GM15510 (cell line): Measurements from ENCODE around the gene SUGCT.

Experiments used
- POLR2A ChIP-seq: IDR thresholded peaks from 3 replicates; pipeline ENCODE4 v1.6.1; 2011; ENCODE audit warnings: borderline replicate concordance; ENCODE audit not compliant: insufficient read length; ENCODE audit errors: extremely low read depth

Gene SUGCT

DNA sequence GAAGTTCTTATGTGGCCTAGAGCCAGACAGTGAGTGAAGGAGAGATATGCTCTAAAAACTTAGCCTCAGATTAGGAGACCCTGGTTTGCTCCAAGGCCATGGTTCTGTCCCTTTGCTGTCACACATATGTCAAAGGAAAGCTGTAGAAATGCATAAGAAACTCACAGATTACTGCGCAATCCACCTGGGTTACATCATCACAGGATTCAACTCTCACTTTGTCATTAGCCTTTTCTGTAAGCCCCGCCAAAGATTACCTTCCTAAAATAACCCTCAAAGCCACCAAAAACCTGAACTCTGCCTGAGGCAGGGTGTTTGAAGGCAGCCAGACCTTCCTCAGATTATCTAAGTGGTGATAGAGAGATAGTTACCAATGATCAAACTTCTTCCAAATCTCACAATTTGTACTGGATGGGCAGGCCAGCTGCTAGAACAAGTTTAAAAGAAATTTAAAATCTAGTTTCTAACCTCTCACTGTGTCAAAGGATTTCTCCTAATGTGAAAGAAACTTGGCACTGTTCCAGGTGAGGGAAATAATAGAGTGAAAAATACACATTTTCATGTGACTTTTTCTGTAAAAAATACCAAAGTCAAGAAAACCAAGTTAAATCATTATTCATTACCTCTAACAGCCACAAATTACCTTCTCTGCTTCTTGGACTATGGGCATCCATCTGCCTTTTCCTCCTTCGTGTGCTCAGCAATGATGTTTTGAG lies 567.2 kb downstream of the SUGCT start:
- no peak for TF ChIP-seq POLR2A

DNA sequence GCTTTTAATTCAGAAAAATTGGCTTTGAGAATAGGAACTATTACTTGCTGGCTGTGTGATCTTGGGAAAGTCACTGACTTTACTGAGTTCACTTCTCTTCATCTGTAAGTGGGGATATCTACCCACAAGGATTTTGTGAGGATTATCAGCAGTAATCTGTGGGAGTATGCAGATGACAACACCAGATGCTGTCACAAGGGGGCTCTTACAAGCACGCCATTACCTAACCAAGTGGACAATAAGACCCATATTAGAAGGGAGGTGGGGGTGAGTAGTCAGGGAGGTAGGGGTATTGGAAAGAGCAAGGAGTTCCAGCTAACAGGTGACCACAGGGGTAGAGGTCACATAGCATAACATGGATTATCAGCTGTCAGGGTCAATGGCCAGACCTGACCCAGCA lies 569.4 kb downstream of the SUGCT start:
- TF ChIP-seq POLR2A, result no peak

DNA sequence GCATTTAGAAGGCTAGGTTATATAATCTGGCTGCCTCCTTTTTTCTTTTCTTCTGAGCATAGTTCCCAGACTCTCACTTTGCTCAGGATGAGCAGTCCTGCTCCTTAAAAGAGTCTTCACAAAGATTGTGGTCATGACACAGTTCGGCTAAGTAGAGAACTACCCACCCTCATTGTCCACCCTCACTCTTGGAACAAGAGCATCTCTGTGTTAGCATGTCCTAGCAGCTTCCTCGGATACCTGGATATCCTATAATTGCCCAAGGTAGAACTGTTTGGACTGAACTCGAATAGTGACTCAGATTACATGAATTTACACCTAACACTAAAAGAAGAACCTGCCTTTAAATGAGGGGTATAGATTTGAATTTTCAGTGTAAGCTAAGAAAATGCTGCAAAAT lies 572.0 kb downstream of the SUGCT start:
- no peak for TF ChIP-seq POLR2A

DNA sequence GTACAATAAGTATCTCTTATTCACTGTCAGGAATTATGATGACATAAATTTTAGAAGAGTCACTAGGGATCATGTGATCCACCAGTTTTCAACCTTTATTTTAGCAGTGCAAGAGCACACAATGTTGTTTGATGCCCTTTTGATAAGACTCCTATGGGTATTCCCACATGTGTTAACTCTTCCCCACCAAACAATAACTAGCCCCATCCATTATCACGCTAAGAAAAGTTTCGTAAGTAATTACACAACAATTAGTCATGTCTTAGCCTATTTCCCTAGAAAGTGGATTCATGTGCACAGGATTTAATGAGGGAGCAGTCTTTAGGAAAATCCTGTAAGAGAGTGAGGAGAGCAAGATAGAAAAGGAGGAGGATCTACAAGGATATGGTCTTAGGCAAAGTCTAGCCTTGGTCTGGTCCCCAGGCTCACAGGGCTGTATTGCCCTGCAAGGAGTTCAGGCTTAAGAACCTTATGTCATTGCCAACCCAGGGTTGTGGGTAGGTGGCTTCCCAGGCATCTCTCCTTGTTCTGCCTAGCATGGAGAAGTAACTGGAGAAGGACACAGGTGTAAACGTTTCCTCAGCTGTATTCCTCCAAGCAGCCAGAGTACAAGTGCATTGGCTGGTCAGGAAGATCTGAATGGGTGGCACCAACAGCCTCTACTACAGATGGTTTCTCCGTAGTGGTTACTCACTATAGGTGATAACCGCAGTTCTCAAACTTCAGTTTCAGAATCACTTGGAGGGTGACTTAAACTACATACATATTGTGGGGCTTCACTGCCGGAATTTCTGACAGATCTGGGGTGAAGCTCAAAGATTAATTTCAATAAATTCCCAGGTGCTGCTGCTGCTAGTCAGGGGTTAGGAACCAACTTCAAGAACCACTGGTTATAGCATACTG lies 574.5 kb downstream of the SUGCT start:
- no peak for TF ChIP-seq POLR2A

DNA sequence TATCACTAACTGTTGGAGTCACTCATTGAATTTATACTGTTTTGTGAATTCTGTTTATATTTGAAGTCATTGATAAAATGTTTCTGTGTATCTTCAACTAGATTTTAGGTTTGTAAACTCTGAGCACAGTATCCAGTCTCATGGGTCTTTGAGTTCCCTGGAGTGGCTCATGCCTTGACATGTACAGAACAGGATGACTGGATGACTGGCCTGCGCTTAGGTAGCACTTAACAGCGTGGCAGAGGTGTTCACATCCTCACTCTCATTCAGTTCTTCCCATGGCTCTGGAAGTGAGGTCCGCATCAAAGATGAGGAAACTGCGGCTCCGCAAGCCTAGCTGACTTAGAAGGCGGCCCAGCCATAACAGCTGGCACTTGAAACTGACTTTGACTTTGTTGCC lies 576.9 kb downstream of the SUGCT start:
- no peak for TF ChIP-seq POLR2A

DNA sequence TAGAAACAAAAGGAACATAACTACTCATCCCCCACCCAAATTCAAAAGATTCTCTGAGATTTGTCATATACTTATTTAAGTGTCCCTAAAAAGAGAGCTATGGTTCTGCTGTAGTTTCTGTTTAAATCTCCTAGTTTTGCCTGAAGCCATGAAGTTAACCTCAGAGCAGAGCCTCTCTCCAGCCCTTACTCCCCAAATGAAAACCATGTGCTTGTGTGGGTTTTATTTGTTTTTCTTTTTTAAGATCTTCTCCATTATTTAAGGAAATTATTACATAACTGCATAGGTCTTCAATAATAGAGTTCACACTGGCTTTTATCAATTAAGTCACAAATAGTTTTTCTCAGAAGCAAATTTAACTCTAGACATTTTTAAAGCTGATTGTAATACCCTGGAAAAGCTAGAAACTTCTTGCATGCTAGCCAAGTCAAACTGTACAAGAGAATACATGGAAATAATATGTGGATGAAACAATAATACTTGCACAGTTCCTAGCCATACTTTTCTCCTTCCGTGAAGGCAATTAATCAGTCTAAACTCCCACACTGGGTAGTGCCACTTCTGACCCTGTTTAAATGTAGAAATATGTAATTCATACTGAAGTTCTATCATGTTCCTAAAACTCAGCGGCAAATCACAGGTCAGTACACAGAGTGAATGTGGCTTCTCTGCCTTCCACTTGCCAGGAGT lies 579.7 kb downstream of the SUGCT start:
- no peak for TF ChIP-seq POLR2A

DNA sequence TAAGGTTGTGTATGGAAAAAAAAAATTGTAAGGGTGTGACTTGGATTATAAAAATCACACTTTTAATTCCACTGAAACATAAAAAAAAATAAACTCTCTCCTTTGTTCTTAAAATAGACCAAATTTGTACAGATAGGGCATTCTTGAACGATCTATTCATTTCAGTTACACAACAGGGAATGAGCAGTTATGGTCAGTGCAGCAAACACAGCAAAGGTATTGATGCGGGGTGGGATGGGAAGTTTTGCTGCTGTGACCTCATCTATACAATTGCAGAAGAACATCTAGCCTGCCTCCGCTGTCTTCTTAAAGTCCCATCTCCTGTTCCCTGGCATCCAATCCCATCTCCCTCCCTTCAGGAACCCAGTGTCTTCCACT lies 580.2 kb downstream of the SUGCT start:
- TF ChIP-seq POLR2A, result no peak

DNA sequence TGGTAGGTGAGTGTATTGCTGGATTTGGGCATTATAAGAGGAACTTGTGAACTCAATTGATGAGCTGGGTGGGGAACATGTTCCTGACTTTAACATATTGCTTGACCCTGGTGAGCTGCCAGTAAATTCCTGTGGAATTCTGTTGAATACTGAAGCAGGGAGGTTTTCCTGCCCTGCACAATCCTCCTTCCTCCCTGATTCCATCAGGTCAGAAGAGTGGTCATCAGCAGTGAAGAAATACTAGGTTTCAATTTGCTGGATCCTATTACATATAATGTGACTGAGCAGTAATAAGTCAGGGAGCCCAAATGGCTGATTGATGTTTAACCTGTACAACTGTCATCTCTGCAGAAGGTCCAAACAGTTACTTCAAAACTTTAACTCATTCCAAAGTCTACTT lies 581.2 kb downstream of the SUGCT start:
- no peak for TF ChIP-seq POLR2A

DNA sequence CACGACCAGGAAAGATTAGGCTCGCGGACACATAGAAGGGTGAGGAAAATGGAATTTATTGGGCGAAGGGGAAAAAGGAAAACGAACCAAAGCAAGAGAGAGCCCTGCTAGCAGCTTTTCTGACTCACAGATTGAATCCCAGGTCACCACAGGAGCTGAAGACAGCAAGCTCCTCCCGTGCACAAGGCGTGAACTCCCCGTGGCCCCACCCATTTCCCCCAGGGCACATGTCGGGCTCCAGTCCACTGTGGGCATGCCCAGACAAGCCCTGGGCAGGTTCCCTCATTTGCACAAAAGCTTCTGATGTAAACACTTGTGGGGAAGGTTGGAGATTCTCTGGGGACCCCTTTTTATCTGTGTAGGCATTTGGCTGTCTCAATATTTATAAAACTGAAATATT lies 582.4 kb downstream of the SUGCT start:
- TF ChIP-seq POLR2A, result no peak

DNA sequence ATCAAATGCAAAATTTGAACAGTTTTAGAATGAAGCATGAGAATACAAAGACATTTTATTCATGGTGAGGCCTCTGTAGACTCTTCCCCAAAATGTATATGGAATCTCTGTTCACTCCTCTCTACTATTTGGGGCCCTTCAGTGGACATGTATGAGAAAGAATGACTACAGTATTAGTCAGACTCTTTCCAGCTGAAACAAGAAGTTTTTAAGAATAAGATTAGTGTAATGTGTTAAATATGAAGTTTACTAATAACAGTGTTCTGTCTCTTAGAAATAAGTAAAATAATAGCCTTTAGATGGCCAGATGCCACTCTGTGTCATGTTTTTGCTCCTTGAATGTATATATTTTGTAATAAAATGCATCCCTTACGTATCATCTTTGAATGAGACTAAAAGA lies 585.6 kb downstream of the SUGCT start:
- no peak for TF ChIP-seq POLR2A

DNA sequence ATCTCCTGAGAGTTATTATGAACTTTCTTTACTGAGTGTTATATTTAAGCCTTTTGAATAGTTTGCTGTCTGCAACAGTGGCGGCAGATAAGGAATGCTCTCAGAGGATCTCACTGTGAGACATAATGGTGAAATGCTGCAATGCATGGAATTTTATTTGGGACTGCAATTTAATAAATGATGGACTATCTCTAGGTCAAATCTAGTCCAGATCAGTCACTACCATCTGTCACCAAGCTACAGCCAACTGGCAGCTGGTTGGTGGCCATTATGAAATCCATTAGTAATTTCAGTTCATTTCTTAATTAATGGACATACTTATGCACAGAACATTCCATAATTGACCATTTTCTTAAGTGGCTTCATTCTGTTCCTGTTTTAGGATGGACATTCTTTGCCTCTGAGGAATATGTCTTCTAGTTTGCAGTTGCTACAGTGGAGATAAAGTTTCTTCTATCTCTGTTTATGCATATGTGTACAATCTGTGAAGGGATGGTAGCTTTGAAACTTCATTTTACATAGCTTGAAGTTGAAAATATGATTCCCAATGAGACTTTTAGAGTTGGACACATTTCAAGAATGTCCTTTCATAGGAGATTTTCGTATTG lies 586.6 kb downstream of the SUGCT start:
- no peak for TF ChIP-seq POLR2A

DNA sequence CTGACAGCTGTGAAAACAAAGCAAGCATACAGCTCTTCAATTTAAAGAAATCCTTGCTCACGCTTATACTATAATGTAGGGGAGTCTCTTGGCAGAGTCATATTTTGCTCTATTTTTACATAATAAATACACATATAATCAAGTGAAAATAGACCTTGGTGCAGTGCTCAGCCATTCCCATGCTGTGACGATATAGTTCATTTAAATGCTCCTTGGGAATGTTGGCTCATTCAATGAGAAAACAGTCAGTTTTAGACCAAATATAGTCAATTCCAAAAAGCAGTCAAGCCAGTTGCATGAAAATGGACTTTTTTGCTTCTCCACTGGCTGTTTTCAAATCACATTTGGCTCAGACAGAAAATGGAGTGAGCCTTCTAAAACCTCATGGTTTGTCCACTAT lies 587.4 kb downstream of the SUGCT start:
- no peak for TF ChIP-seq POLR2A

DNA sequence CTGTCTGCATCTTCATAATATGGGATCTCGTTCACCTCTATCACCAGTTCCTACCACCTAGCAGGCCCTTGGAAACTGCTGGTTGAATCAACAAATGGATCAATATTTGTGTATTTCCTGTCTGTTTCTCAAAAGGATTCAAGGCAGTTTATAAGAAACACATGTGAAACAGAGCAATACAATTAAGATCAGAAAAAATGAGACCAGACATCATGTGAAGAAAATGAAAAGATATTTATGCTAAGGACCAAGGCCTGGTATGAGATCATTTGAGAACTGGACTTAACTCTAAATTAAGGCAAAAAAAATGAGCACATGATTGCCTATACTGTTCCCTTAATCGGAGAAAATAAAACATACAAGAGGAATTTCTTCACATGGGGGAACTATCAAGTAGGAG lies 589.0 kb downstream of the SUGCT start:
- TF ChIP-seq POLR2A, result no peak

DNA sequence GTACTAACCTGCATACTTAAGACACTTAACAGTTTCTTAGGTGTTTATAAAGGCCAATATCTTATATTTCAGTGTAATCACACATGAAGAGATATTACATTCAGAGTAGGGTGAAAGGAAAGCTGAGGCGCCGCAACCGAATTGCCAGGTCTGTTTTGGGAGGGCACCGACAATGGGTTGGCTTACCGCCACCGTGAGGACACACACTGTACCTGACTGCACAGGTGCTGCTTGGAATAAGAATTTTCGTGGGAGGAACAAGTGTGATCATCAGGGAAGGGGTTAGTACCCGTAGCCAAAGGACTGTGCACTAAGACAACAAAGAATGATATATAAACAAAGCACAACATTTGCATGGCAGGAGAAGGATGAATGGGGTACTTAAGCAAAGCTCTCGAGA lies 591.8 kb downstream of the SUGCT start:
- no peak for TF ChIP-seq POLR2A

DNA sequence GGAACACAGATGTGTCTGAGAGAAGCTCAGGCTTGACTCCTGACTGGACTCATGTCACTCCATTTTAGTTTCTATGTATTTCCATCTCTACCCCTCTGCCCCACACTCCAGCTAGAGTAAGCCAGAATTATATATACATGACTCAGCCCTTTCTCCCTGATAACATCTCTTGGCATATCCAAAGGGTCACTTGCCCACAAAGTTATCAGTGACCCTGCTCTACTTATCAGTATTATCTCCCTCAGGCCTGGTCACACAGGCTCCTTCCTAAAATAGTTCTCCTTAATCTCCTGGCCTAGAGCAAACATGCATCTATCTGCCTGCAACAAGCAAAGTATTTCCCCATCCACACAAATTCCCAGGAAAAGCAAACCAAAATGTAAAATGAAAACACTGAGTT lies 598.3 kb downstream of the SUGCT start:
- no peak for TF ChIP-seq POLR2A

DNA sequence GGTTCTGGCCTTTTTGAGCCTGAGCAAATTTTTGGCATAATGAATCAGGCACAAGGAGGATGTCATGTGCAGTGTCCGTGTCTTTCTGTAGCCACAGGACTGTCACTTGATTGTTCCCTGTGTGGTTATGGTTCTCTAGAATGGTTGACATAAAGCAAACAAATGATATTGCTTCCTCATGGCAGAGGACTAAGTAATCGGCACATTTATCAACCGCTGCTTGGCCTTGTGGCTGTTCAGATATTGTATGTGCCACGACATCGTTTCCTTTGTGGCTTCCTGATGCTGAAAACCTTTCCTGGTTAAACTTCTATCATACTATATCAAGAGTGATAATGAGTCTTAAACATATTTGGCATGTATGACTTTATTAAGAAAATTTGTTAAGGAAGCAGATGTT lies 598.8 kb downstream of the SUGCT start:
- TF ChIP-seq POLR2A, result no peak

DNA sequence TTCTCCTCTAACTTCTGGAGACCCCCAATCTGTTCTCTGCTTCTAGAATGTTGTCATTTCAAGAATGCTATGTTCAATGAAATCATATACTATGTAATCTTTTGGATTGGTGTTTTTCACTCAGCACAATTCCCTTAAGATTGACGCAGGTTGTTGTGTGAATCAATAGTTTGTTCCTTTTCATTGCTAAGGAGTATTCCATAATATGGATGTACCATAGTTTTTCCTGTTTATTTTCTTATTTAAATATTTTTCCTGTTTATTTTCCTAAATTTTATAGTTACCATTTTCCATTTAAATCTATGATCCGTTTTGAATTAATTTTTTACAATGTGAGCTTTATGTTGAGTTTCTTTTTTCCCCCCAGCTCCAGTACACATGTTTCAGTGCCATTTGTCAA lies 604.5 kb downstream of the SUGCT start:
- no peak for TF ChIP-seq POLR2A
